BLaER1 (cell line): ENCODE data around the gene BIN1.
A peak's percentile ranks its signal among the peaks of the same experiment; 100 is the strongest.

Experiments used
- H3K27ac ChIP-seq: shearing (Covaris generic); formaldehyde crosslinking; 2 replicates; pipeline ENCODE4 v1.8.1; 2022
- H3K27me3 ChIP-seq: shearing (Covaris generic); formaldehyde crosslinking; 2 replicates; pipeline ENCODE4 v1.8.1; 2022
- H3K36me3 ChIP-seq: shearing (Covaris generic); formaldehyde crosslinking; 2 replicates; pipeline ENCODE4 v1.8.1; 2022
- H3K4me1 ChIP-seq: shearing (Covaris generic); formaldehyde crosslinking; 2 replicates; pipeline ENCODE4 v1.8.1; 2022
- H3K4me2 ChIP-seq: shearing (Covaris generic); formaldehyde crosslinking; 2 replicates; pipeline ENCODE4 v1.8.1; 2022
- H3K4me3 ChIP-seq: shearing (Covaris generic); formaldehyde crosslinking; 2 replicates; pipeline ENCODE4 v1.8.1; 2022
- H3K9ac ChIP-seq: shearing (Covaris generic); formaldehyde crosslinking; 2 replicates; pipeline ENCODE4 v1.8.1; 2022
- H3K9me3 ChIP-seq: shearing (Covaris generic); formaldehyde crosslinking; 2 replicates; pipeline ENCODE4 v1.8.1; 2022
- H4K20me1 ChIP-seq: shearing (Covaris generic); formaldehyde crosslinking; 2 replicates; pipeline ENCODE4 v1.8.1; 2022
- Cebpa-rat ChIP-seq: shearing (Covaris generic); IDR thresholded peaks from 2 replicates; pipeline ENCODE4 v1.8.1; 2022

Gene BIN1

GRCh38 chr2:127022817-127023216, 84.1 kb downstream of the BIN1 start:
- Histone ChIP-seq H3K27me3 (peaks cover 7% of the 10 kb centered on the region; the same call in 1 of the 2 replicates), H3K9me3 (no peaks in the 10 kb centered on the region)

GRCh38 chr2:127020536-127020935, 86.4 kb downstream of the BIN1 start:
- TF ChIP-seq Cebpa-rat = no peak
- Histone ChIP-seq H3K4me3 (no peak overlapping the region), H3K27ac (no peak overlapping the region)

More at GRCh38 chr2:127022817-127023216, 84.1 kb downstream of the BIN1 start:
- Histone ChIP-seq H3K27ac (no peak overlapping the region), H4K20me1 (no peaks in the 10 kb centered on the region), H3K4me2 (no peak overlapping the region), H3K4me1 (peaks cover 16% of the 10 kb centered on the region), H3K4me3 (no peak overlapping the region), H3K9ac (no peak overlapping the region), H3K36me3 (no peaks in the 10 kb centered on the region)
- TF ChIP-seq Cebpa-rat = no peak

GRCh38 chr2:127017548-127017947, 89.4 kb downstream of the BIN1 start:
- TF ChIP-seq Cebpa-rat = no peak
- no peaks in the 10 kb centered on the region for H4K20me1 ChIP-seq
- no peak overlapping the region for H3K4me3 ChIP-seq
- H3K4me2 ChIP-seq = no peak overlapping the region
- H3K27ac ChIP-seq = no peak overlapping the region
- H3K9ac ChIP-seq = no peak overlapping the region
- H3K36me3 ChIP-seq = no peaks in the 10 kb centered on the region
- no peaks in the 10 kb centered on the region for H3K9me3 ChIP-seq
- peaks cover 16% of the 10 kb centered on the region for H3K4me1 ChIP-seq
- no peaks in the 10 kb centered on the region for H3K27me3 ChIP-seq

More at GRCh38 chr2:127020536-127020935, 86.4 kb downstream of the BIN1 start:
- H3K27me3 ChIP-seq = peaks cover 7% of the 10 kb centered on the region; the same call in 1 of the 2 replicates
- H3K9me3 ChIP-seq = no peaks in the 10 kb centered on the region
- no peaks in the 10 kb centered on the region for H4K20me1 ChIP-seq
- no peak overlapping the region for H3K4me2 ChIP-seq
- no peaks in the 10 kb centered on the region for H3K36me3 ChIP-seq
- peaks cover 6% of the 10 kb centered on the region for H3K4me1 ChIP-seq
- no peak overlapping the region for H3K9ac ChIP-seq

- no peak for TF ChIP-seq Cebpa-rat
- Histone ChIP-seq H3K4me2 (no peak overlapping the region), H3K36me3 (no peaks in the 10 kb centered on the region), H4K20me1 (no peaks in the 10 kb centered on the region), H3K9me3 (no peaks in the 10 kb centered on the region), H3K4me3 (no peak overlapping the region), H3K9ac (no peak overlapping the region), H3K4me1 (peaks cover 19% of the 10 kb centered on the region), H3K27ac (no peak overlapping the region), H3K27me3 (no peaks in the 10 kb centered on the region)
Measured at GRCh38 chr2:127016329-127016728, 90.6 kb downstream of the BIN1 start.

GRCh38 chr2:127015106-127015910, 91.6 kb downstream of the BIN1 start:
- Histone ChIP-seq H3K9me3 (no peaks in the 10 kb centered on the region), H3K4me2 (no peak overlapping the region), H3K27ac (no peak overlapping the region), H3K27me3 (no peaks in the 10 kb centered on the region), H3K36me3 (no peaks in the 10 kb centered on the region), H3K9ac (no peak overlapping the region), H3K4me3 (no peak overlapping the region), H3K4me1 (peaks cover 19% of the 10 kb centered on the region), H4K20me1 (no peaks in the 10 kb centered on the region)
- TF ChIP-seq Cebpa-rat = no peak

- Histone ChIP-seq H3K4me1 (peaks cover 19% of the 10 kb centered on the region), H4K20me1 (no peaks in the 10 kb centered on the region), H3K4me2 (no peak overlapping the region), H3K27me3 (no peaks in the 10 kb centered on the region), H3K9ac (no peak overlapping the region), H3K9me3 (no peaks in the 10 kb centered on the region), H3K36me3 (no peaks in the 10 kb centered on the region), H3K27ac (no peak overlapping the region), H3K4me3 (no peak overlapping the region)
- no peak for TF ChIP-seq Cebpa-rat
Measured at GRCh38 chr2:127014630-127015029, 92.3 kb downstream of the BIN1 start.

GRCh38 chr2:127014224-127014623, 92.7 kb downstream of the BIN1 start:
- H3K4me3 ChIP-seq = no peak overlapping the region
- H3K27me3 ChIP-seq = no peaks in the 10 kb centered on the region
- no peak for TF ChIP-seq Cebpa-rat
- H3K9me3 ChIP-seq = no peaks in the 10 kb centered on the region
- H3K36me3 ChIP-seq = no peaks in the 10 kb centered on the region
- no peak overlapping the region for H3K27ac ChIP-seq
- no peaks in the 10 kb centered on the region for H4K20me1 ChIP-seq
- H3K4me1 ChIP-seq = peaks cover 19% of the 10 kb centered on the region
- no peak overlapping the region for H3K9ac ChIP-seq
- H3K4me2 ChIP-seq = no peak overlapping the region; the same call in 1 of the 2 replicates

- no peak for TF ChIP-seq Cebpa-rat
- Histone ChIP-seq H3K4me3 (no peak overlapping the region), H3K27me3 (no peaks in the 10 kb centered on the region), H3K9ac (no peak overlapping the region), H3K27ac (peak overlapping the region; percentile 33; the same call in 1 of the 2 replicates), H3K4me2 (peak overlapping the region; percentile 62), H3K36me3 (no peaks in the 10 kb centered on the region), H4K20me1 (no peaks in the 10 kb centered on the region), H3K4me1 (peaks cover 19% of the 10 kb centered on the region), H3K9me3 (no peaks in the 10 kb centered on the region)
Measured at GRCh38 chr2:127012868-127013267, 94.1 kb downstream of the BIN1 start.

- Histone ChIP-seq H4K20me1 (no peaks in the 10 kb centered on the region), H3K4me1 (peaks cover 19% of the 10 kb centered on the region), H3K27ac (no peak overlapping the region), H3K4me3 (no peak overlapping the region), H3K27me3 (no peaks in the 10 kb centered on the region), H3K9me3 (no peaks in the 10 kb centered on the region), H3K4me2 (no peak overlapping the region), H3K9ac (no peak overlapping the region), H3K36me3 (no peaks in the 10 kb centered on the region)
- TF ChIP-seq Cebpa-rat = no peak
Measured at GRCh38 chr2:127012215-127012614, 94.7 kb downstream of the BIN1 start.

- Histone ChIP-seq H3K9ac (no peak overlapping the region), H3K4me1 (peaks cover 19% of the 10 kb centered on the region), H4K20me1 (no peaks in the 10 kb centered on the region), H3K9me3 (no peaks in the 10 kb centered on the region), H3K4me3 (no peak overlapping the region), H3K27me3 (no peaks in the 10 kb centered on the region), H3K36me3 (no peaks in the 10 kb centered on the region), H3K27ac (no peak overlapping the region), H3K4me2 (no peak overlapping the region)
- no peak for TF ChIP-seq Cebpa-rat
Measured at GRCh38 chr2:127011796-127012195, 95.2 kb downstream of the BIN1 start.
